Naive thymus-derived CD4-positive, alpha-beta T cell (primary cell): ENCODE data around the gene REG3G. TPM values are rescaled to one million over a fixed set of nuclear protein-coding genes. Genes with fewer than 3 reads are reported as not detected.

ENCODE experiments used
- ATAC-seq: fragments of 150-1000 bp; cut with Tn5 transposase; 2 replicates; pipeline ENCODE4 v1.10.0; 2021; ENCODE audit warnings: mild to moderate bottlenecking, moderate library complexity
- CTCF ChIA-PET: fragments of 350-600 bp; sonication (Branson Sonifier 250); formaldehyde crosslinking; loops from one replicate; lab custom pipeline; 2021; ENCODE audit warnings: antibody characterized with exemption; lab: Charles Lee
- POLR2A ChIA-PET: fragments of 350-600 bp; sonication (Branson Sonifier 250); formaldehyde crosslinking; loops from one replicate; lab custom pipeline; 2021; ENCODE audit warnings: antibody characterized with exemption, inconsistent platforms; lab: Charles Lee
- DNase-seq, 9 donors: peaks; one replicate each; pipeline versions ENCODE4 v3.0.0 to v3.0.0-alpha.2; 2020 to 2022; ENCODE audit warnings: mixed read lengths in 1 of 9
- H3K27ac ChIP-seq: one replicate; pipeline ENCODE4 v1.7.0; 2013; ENCODE audit warnings: mild to moderate bottlenecking, low read depth, low read length, moderate library complexity
- H3K27me3 ChIP-seq, 2 donors: one replicate each; pipeline ENCODE4 v1.7.0; 2013; ENCODE audit warnings: low read length in 2 of 2, mild to moderate bottlenecking in 2 of 2, moderate library complexity in 2 of 2; ENCODE audit not compliant: control insufficient read depth in 2 of 2, insufficient read depth in 2 of 2
- H3K36me3 ChIP-seq, 3 experiments: 1 replicate in 2 of 3; 2 replicates in 1 of 3; pipeline ENCODE4 v1.7.0; 2013; ENCODE audit warnings: low read length in 3 of 3, mild to moderate bottlenecking in 3 of 3, moderate library complexity in 1 of 3; ENCODE audit not compliant: insufficient read depth in 3 of 3, control insufficient read depth in 2 of 3
- H3K4me1 ChIP-seq, 2 donors: one replicate each; pipeline ENCODE4 v1.7.0; 2013; ENCODE audit warnings: low read length in 2 of 2, mild to moderate bottlenecking in 2 of 2, moderate library complexity in 1 of 2; ENCODE audit not compliant: control insufficient read depth in 2 of 2, insufficient read depth in 2 of 2
- H3K4me3 ChIP-seq: 2 replicates; pipeline ENCODE4 v1.7.0; 2013; ENCODE audit warnings: mild to moderate bottlenecking, low read length
- H3K9me3 ChIP-seq, 3 experiments: 1 replicate in 2 of 3; 2 replicates in 1 of 3; pipeline ENCODE4 v1.7.0; 2013; ENCODE audit warnings: low read length in 3 of 3; ENCODE audit not compliant: control insufficient read depth in 2 of 3
- H3K27ac Mint-ChIP-seq, 9 donors: one replicate each; pipeline ENCODE4 v1.8.0; 2020 to 2022; ENCODE audit warnings: mixed read lengths in 9 of 9, mild to moderate bottlenecking in 8 of 9, moderate library complexity in 5 of 9, inconsistent platforms in 2 of 9
- H3K27me3 Mint-ChIP-seq, 5 donors: one replicate each; pipeline ENCODE4 v1.8.0; 2021 to 2022; ENCODE audit warnings: mixed read lengths in 5 of 5, mild to moderate bottlenecking in 1 of 5
- H3K36me3 Mint-ChIP-seq, 5 donors: one replicate each; pipeline ENCODE4 v1.8.0; 2020 to 2022; ENCODE audit warnings: mixed read lengths in 5 of 5, mild to moderate bottlenecking in 3 of 5, inconsistent platforms in 1 of 5
- H3K4me1 Mint-ChIP-seq, 7 donors: one replicate each; pipeline ENCODE4 v1.8.0; 2020 to 2022; ENCODE audit warnings: mixed read lengths in 7 of 7, mild to moderate bottlenecking in 3 of 7, inconsistent platforms in 1 of 7
- H3K4me3 Mint-ChIP-seq, 10 donors: one replicate each; pipeline ENCODE4 v1.8.0; 2020 to 2022; ENCODE audit warnings: mild to moderate bottlenecking in 10 of 10, mixed read lengths in 10 of 10, moderate library complexity in 6 of 10, inconsistent platforms in 2 of 10
- H3K9me3 Mint-ChIP-seq, 11 donors: one replicate each; pipeline ENCODE4 v1.8.0; 2020 to 2022; ENCODE audit warnings: mixed read lengths in 11 of 11, mild to moderate bottlenecking in 4 of 11, inconsistent platforms in 1 of 11, moderate library complexity in 1 of 11
- intact Hi-C, 2 donors: fragments of 100-400 bp; cut with micrococcal nuclease; formaldehyde crosslinking; loops; one replicate each; pipeline ENCODE4 v1.15.1; 2023
- polyA plus RNA-seq, 2 donors: library from polyadenylated mRNA; unstranded; fragments of 300-500 nt; fragmentation: Illumina TruSeq; gene quantifications; one replicate each; pipeline ENCODE4 v1.2.3, GENCODE V29; 2021
- total RNA-seq, 6 experiments: library from RNA in 5 of 6; stranded (reverse) in 5 of 6; gene quantifications; 1 replicate in 5 of 6; 2 replicates in 1 of 6; pipeline ENCODE4 v1.2.3 and lab custom pipeline; 2021 to 2026

REG3G gene
- total and polyA plus RNA-seq, 7 experiments from 2014 or later, result not detected

GRCh38 chr2:78993518-78994148 is 31.9 kb upstream of the REG3G start:
- ATAC-seq (no peak), DNase-seq (no peak)
- no peaks in the 10 kb centered on the region for H3K36me3 ChIP-seq
- peaks cover 0 to 1% (median 0%) of the 10 kb centered on the region in 7 donors for H3K4me1 Mint-ChIP-seq
- no peaks in the 10 kb centered on the region for H3K27me3 ChIP-seq
- H3K4me3 Mint-ChIP-seq, result no peak overlapping the region
- H3K4me1 ChIP-seq, result no peaks in the 10 kb centered on the region
- intact Hi-C loops, result no loop called here
- H3K27ac ChIP-seq, result no peak overlapping the region
- peaks cover 0 to 39% (median 9%) of the 10 kb centered on the region in 11 donors for H3K9me3 Mint-ChIP-seq
- CTCF ChIA-PET, result no interaction called here
- POLR2A ChIA-PET, result no interaction called here
- H3K27ac Mint-ChIP-seq, result no peak overlapping the region
- no peak overlapping the region for H3K4me3 ChIP-seq
- H3K9me3 ChIP-seq, result peaks cover 0 to 5% (median 0%) of the 10 kb centered on the region in 3 experiments
- H3K36me3 Mint-ChIP-seq, result peaks cover 0 to 13% (median 0%) of the 10 kb centered on the region in 5 donors
- H3K27me3 Mint-ChIP-seq, result peaks cover 27 to 30% (median 27%) of the 10 kb centered on the region in 5 donors

DNA sequence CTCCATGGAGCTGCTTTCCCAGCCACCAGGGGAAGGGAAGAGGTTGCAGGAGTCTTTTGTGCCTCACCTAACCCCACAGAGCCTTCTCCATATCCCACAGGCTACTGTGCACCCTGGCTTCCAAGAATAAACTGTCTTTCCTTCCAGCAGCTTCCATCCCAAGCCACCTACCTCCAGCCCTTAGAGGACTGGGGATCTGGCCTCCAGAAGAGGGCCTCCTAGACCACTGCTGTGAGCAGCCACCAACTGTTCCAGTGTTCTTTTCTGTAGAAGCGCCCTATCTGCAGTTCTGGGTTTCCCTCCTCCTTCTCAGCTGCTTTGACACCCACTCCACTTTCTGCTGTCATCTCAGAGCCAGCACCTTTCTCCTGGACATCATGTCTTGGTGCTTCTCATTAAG is 30.7 kb upstream of the REG3G start:
- ChIA-PET POLR2A (no interaction called here), CTCF (no interaction called here)
- no peak for DNase-seq
- no peak overlapping the region for H3K4me3 ChIP-seq
- H3K4me1 ChIP-seq, result no peaks in the 10 kb centered on the region
- Mint-ChIP-seq H3K27ac (no peak overlapping the region), H3K9me3 (peaks cover 0 to 43% (median 9%) of the 10 kb centered on the region in 11 donors), H3K27me3 (peaks cover 27 to 30% (median 27%) of the 10 kb centered on the region in 5 donors), H3K4me3 (no peak overlapping the region), H3K4me1 (peaks cover 0 to 1% (median 0%) of the 10 kb centered on the region in 7 donors), H3K36me3 (peaks cover 0 to 13% (median 0%) of the 10 kb centered on the region in 5 donors)
- H3K9me3 ChIP-seq, result peaks cover 0 to 5% (median 0%) of the 10 kb centered on the region in 3 experiments
- ATAC-seq, result no peak
- H3K27me3 ChIP-seq, result no peaks in the 10 kb centered on the region
- H3K36me3 ChIP-seq, result no peaks in the 10 kb centered on the region
- H3K27ac ChIP-seq, result no peak overlapping the region
- intact Hi-C loops, result no loop called here

GRCh38 chr2:78999406-78999805 is 26.1 kb upstream of the REG3G start:
- Histone ChIP-seq H3K36me3 (no peaks in the 10 kb centered on the region), H3K4me1 (no peaks in the 10 kb centered on the region), H3K4me3 (no peak overlapping the region), H3K27me3 (no peaks in the 10 kb centered on the region), H3K27ac (no peak overlapping the region), H3K9me3 (no peaks in the 10 kb centered on the region)
- no peak for ATAC-seq
- H3K36me3 Mint-ChIP-seq, result peaks cover 0 to under 1% (median 0%) of the 10 kb centered on the region in 5 donors
- H3K9me3 Mint-ChIP-seq, result peaks cover 0 to 27% (median 4%) of the 10 kb centered on the region in 11 donors
- CTCF ChIA-PET, result no interaction called here
- intact Hi-C loops, result no loop called here
- H3K27me3 Mint-ChIP-seq, result peaks cover 3 to 12% (median 6%) of the 10 kb centered on the region in 5 donors
- no peaks in the 10 kb centered on the region for H3K4me1 Mint-ChIP-seq
- no peak for DNase-seq
- no peak overlapping the region for H3K27ac Mint-ChIP-seq
- H3K4me3 Mint-ChIP-seq, result no peak overlapping the region
- POLR2A ChIA-PET, result no interaction called here

- no peak for DNase-seq
- Mint-ChIP-seq H3K27me3 (peaks cover 0 to 5% (median 1%) of the 10 kb centered on the region in 5 donors), H3K4me1 (no peaks in the 10 kb centered on the region), H3K27ac (no peak overlapping the region), H3K4me3 (no peak overlapping the region), H3K36me3 (no peaks in the 10 kb centered on the region), H3K9me3 (peaks cover 0 to 23% (median 4%) of the 10 kb centered on the region in 11 donors)
- Histone ChIP-seq H3K27me3 (no peaks in the 10 kb centered on the region), H3K27ac (no peak overlapping the region), H3K4me1 (no peaks in the 10 kb centered on the region), H3K36me3 (no peaks in the 10 kb centered on the region), H3K9me3 (no peaks in the 10 kb centered on the region), H3K4me3 (no peak overlapping the region)
- CTCF ChIA-PET, result no interaction called here
- POLR2A ChIA-PET, result no interaction called here
- ATAC-seq, result peak; percentile 18
- intact Hi-C loops, result no loop called here
Measured at GRCh38 chr2:79000008-79000576, 25.4 kb upstream of the REG3G start.

DNA sequence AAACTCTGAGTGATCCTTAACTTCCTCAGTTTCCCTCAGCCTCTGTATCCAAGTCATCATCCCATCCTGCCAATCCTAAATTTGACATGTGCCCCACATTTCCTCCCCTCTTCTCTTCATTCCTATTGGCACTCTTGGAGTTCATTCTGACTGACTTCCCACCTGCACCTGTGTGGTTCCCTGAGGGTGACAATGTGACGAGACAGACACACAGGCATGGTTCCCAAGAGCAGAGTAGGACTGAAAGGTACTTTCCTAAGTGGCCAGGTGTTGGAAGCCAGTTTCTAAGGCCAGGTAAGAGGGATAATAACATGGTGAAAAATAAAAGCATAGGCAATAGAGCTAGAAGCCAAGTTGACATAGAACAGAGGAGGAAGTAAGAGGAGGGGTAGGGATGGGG is 24.2 kb upstream of the REG3G start:
- no peak overlapping the region for H3K4me3 Mint-ChIP-seq
- Histone ChIP-seq H3K4me1 (no peaks in the 10 kb centered on the region), H3K27me3 (no peaks in the 10 kb centered on the region), H3K4me3 (no peak overlapping the region), H3K27ac (no peak overlapping the region), H3K36me3 (no peaks in the 10 kb centered on the region), H3K9me3 (no peaks in the 10 kb centered on the region)
- intact Hi-C loops, result no loop called here
- peaks cover 0 to 1% (median 0%) of the 10 kb centered on the region in 7 donors for H3K4me1 Mint-ChIP-seq
- no peak for DNase-seq
- H3K27ac Mint-ChIP-seq, result no peak overlapping the region
- H3K36me3 Mint-ChIP-seq, result no peaks in the 10 kb centered on the region
- peaks cover 0 to 20% (median 4%) of the 10 kb centered on the region in 11 donors for H3K9me3 Mint-ChIP-seq
- POLR2A ChIA-PET, result no interaction called here
- peaks cover 0 to 4% (median 0%) of the 10 kb centered on the region in 5 donors for H3K27me3 Mint-ChIP-seq
- no peak for ATAC-seq
- CTCF ChIA-PET, result no interaction called here

DNA sequence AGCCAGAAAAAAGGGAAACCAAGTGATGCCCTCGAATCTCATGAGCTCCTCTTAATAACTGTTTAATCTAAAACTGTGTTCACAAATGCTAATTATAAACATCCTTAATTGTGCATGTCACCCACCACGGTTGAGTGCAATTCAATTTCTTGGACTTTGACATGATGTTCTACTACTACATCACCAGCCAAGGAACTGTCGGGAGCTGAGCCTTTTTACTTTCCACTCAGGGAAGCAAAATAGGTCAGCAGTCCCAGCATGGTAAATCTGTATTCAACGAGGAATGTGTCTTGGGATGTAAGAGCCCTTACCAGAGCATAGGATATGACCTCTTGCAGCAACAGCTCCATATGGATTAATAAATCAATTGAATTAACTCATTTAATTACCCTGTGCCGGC is 20.8 kb upstream of the REG3G start:
- Histone ChIP-seq H3K4me1 (no peaks in the 10 kb centered on the region), H3K27me3 (no peaks in the 10 kb centered on the region), H3K27ac (no peak overlapping the region), H3K4me3 (no peak overlapping the region), H3K9me3 (no peaks in the 10 kb centered on the region), H3K36me3 (no peaks in the 10 kb centered on the region)
- peaks cover 0 to 26% (median 5%) of the 10 kb centered on the region in 11 donors for H3K9me3 Mint-ChIP-seq
- intact Hi-C loops, result no loop called here
- ChIA-PET CTCF (no interaction called here), POLR2A (no interaction called here)
- peaks cover 0 to 4% (median 0%) of the 10 kb centered on the region in 5 donors for H3K27me3 Mint-ChIP-seq
- no peak for ATAC-seq
- no peak for DNase-seq
- no peak overlapping the region for H3K27ac Mint-ChIP-seq
- peaks cover 0 to 1% (median 0%) of the 10 kb centered on the region in 7 donors for H3K4me1 Mint-ChIP-seq
- H3K4me3 Mint-ChIP-seq, result no peak overlapping the region
- no peaks in the 10 kb centered on the region for H3K36me3 Mint-ChIP-seq

GRCh38 chr2:79005216-79005615 is 20.3 kb upstream of the REG3G start:
- Histone ChIP-seq H3K9me3 (no peaks in the 10 kb centered on the region), H3K4me1 (no peaks in the 10 kb centered on the region), H3K36me3 (no peaks in the 10 kb centered on the region), H3K27ac (no peak overlapping the region), H3K27me3 (no peaks in the 10 kb centered on the region), H3K4me3 (no peak overlapping the region)
- ChIA-PET POLR2A (no interaction called here), CTCF (no interaction called here)
- Mint-ChIP-seq H3K27me3 (peaks cover 0 to 3% (median 0%) of the 10 kb centered on the region in 5 donors), H3K36me3 (no peaks in the 10 kb centered on the region), H3K4me1 (peaks cover 0 to 1% (median 0%) of the 10 kb centered on the region in 7 donors), H3K4me3 (no peak overlapping the region), H3K27ac (no peak overlapping the region), H3K9me3 (peaks cover 0 to 26% (median 3%) of the 10 kb centered on the region in 11 donors)
- no peak for ATAC-seq
- no peak for DNase-seq
- intact Hi-C loops, result no loop called here
